Activated T-cell treated with anti-CD3 and anti-CD28 coated beads, Interleukin-2, amount 50 U/mL, for 1 hour (primary cell): ENCODE measurements around the gene S100A2.
"Not testable (repeated sequence)": the region's sequence is repeated elsewhere in the genome, so short reads cannot be mapped to it uniquely, and the experiment has no call there.

Experiments used
- DNase-seq: peaks from one replicate; pipeline ENCODE4 v3.0.0-alpha.2; 2020

Gene S100A2

GRCh38 chr1:153588033-153588432 is 22.4 kb upstream of the S100A2 start:
- not testable (repeated sequence) for DNase-seq

DNA sequence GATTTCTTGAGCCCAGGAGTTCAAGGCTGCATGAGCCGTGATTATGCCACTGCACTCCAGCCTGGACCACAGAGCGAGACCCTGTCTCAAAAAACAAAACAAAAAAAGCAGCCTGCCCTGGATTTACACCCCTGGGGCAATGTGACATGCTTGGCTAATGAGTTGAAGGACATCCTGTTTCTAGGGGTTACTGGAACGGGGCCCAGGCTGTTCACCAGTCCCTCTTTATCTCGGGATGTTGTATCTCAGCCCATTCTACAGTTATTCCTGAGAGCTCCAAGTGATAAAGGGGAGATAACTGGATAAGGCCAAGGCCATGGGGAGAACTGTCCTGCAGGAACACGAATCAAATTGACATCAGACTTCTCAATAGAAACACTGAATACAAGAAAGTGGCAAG is 21.7 kb upstream of the S100A2 start:
- DNase-seq, result no peak

DNA sequence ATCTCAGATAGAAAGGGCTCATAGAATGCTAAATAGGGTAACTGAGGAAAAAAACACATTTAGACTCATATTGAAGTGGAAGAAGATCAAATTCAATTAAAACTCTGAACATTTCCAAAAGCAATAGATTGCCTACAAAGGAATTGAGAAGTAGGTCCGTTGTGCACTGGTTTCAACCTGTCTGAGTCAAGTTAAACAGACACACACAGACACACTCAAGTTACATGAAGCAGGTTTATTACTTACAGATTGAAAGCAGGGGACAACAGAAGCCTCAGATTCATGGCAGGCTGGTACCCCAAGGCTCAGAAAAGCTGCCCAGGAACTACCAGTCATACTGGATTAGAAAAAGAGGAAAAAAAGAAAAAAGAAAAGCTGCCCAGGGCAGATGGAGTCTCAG is 20.7 kb upstream of the S100A2 start:
- no peak for DNase-seq

GRCh38 chr1:153585006-153585405 is 19.4 kb upstream of the S100A2 start:
- no peak for DNase-seq

DNA sequence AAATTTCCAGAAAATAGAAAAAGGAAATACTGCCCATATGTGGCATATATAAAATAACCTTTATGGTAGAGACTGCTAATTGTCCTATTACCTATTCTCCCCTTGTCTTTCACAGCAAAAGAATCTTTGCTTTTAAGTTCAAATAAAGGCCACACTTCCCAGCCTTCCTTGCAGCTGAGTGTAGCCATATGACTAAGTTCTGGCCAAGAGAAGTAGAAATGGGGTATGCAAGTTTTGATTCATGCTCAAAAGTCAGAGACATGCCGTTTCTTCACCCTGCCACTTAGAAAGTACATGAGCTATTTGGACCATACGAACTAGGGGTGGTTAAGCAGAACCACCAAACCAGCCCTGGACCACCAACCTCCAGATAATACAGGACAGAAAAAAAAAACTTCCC is 18.3 kb upstream of the S100A2 start:
- DNase-seq, result no peak

DNA sequence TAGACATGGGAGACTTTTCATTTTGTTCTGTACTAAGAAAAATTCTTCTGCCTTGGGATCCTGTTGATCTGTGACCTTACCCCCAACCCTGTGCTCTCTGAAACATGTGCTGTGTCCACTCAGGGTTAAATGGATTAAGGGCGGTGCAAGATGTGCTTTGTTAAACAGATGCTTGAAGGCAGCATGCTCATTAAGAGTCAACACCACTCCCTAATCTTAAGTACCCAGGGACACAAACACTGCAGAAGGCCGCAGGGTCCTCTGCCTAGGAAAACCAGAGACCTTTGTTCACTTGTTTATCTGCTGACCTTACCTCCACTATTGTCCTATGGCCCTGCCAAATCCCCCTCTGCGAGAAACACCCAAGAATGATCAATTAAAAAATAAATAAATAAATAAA is 17.9 kb upstream of the S100A2 start:
- not testable (repeated sequence) for DNase-seq

DNA sequence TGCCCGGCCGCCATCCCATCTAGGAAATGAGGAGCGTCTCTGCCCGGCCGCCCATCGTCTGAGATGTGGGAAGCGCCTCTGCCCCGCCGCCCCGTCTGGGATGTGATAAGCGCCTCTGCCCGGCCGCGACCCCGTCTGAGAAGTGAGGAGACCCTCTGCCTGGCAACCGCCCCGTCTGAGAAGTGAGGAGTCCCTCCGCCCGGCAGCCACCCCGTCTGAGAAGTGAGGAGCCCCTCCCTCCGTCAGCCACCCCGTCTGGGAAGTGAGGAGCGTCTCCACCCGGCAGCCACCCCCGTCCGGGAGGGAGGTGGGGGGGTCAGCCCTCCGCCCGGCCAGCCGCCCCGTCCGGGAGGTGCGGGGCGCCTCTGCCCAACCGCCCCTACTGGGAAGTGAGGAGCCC is 17.2 kb upstream of the S100A2 start:
- DNase-seq, result not testable (repeated sequence)

GRCh38 chr1:153578936-153579335 is 13.3 kb upstream of the S100A2 start:
- no peak for DNase-seq

DNA sequence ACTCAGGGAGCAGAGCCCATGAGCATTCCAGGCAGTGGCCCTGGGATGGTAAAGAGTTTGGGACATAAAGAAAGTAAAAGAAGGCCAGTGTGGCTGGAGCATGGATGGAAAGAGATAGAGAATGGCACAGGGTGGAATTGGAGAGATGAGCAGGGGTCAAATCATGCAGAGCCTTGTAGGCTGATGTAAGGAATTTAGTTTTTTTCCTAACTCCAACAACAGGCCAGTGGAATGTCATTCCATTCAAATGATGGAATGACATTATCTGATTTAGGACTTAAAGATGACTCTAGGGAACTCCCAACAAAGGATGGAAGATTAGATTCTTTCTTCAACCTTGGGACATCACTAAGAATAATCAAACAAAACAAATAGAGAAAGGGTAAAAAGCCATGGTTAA is 12.8 kb upstream of the S100A2 start:
- DNase-seq, result no peak

DNA sequence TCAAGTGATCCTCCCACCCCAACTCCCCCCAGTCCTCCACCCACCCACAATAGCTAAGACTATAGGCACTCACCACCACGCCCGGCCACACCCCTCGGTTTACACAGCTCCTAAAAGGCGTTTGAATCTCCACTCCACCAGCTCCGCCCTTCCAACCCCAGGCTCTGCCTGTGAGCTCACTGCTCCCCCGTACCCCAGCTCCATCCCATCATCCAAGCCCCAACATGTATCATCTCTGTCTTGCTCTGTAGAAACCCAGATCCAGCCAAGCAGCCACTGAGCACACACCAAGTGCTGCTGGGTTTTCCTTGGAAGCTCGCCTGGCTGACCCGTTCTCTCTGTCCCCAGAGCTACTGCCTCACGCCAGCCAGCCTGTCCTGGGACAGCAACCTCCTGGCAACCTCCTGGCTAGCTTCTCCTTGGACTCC is 12.0 kb upstream of the S100A2 start:
- DNase-seq, result no peak

- no peak for DNase-seq
These were observed 11.5 kb upstream of the S100A2 start for GRCh38 chr1:153577138-153577537.

GRCh38 chr1:153575497-153575896 is 9.9 kb upstream of the S100A2 start:
- DNase-seq, result not testable (repeated sequence)

GRCh38 chr1:153575081-153575491 is 9.4 kb upstream of the S100A2 start:
- DNase-seq, result not testable (repeated sequence)

DNA sequence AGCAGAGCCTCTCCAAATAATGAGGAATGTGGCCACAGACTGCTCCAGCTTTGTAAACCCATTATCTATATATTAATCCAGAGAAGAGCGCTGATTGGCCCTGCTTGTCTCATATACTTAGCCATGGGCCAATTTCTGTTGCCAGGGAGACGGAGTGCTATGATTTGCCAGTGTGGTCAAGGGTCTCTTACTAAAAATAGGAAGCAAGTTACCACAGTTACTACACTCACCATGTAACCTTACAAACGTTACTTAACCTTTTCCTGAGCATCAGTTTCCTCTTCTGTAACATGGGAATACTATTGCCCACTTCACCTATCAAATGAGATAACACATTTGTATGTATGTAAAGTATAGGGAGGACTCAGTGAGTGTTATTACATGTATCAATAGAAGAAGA is 7.7 kb upstream of the S100A2 start:
- DNase-seq, result no peak

- DNase-seq, result peak; percentile 53
These were observed 6.9 kb upstream of the S100A2 start for GRCh38 chr1:153572569-153573015.

DNA sequence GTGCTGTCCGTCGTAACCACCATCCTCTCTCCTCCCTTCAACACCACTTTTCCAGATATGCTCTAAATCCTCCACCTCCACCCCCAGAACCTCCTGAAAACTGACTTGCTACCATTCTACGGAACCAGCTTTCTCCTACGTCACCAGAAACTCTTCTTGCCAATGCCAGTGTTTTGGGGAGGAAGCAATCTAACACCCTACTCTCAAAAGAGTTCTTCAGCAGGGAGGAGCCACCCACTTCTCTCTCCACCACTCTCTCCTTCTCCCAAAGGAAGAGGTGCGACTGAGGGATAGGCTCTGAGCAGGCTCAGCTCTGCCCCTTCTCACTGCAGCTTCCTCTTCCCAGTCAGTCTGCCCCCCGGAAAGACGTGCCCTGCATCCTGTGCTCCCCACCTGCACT is 6.1 kb upstream of the S100A2 start:
- DNase-seq, result no peak

- DNase-seq, result no peak
These were observed 5.2 kb upstream of the S100A2 start for GRCh38 chr1:153570874-153571273.

DNA sequence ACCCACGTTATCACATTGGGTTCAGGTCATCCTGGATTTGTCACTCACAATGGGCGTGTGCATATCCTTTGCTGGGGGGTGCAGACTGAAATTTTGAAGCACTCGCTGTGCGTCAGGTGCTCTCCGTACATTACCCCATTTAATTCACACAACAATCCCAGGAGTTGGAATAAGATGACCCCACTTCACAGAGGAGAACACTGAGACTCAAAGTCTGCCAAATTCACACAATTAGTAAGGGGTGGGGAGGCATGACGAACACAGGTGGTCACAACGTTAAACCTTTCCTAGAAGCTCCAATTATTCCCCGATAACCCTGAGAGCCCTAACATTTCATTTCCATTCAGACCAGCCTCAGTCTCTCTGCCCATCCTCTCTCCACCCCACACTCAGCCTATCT is 3.8 kb upstream of the S100A2 start:
- no peak for DNase-seq

DNA sequence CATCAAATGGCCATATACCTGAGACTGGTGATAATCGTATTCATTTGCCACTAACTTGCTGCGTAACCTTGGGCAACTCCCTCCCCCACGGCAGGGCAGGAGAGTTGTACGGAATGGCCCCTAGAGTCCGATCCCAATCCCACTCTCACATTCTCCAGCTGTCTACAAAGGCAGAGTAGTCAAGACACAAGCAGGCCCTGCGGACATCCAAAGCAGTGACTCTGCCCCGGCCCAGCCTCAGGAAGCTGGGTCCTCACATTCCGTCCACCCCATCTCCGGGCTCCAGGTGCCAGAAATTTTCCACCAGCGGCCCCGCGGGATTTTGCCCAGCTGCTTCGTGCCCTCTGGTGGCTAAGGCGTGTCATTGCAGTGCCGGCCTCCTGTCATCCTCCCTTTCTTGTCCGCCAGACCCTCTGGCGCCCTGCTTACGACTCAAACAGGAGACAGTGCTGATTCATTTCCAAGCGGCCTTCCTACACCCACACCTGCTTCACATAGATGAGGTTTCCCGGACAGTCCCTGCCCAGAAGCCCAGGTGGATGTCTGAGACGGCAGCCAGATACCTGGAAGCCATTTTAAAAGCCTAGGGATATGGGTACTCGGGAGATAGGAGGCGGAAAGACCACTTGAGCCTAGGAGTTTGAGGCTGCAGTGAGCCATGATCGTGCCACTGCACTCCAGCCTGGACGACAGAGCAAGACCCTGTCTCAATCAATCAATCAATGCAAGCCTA is 2.9 kb upstream of the S100A2 start:
- DNase-seq, result peak; percentile 82

DNA sequence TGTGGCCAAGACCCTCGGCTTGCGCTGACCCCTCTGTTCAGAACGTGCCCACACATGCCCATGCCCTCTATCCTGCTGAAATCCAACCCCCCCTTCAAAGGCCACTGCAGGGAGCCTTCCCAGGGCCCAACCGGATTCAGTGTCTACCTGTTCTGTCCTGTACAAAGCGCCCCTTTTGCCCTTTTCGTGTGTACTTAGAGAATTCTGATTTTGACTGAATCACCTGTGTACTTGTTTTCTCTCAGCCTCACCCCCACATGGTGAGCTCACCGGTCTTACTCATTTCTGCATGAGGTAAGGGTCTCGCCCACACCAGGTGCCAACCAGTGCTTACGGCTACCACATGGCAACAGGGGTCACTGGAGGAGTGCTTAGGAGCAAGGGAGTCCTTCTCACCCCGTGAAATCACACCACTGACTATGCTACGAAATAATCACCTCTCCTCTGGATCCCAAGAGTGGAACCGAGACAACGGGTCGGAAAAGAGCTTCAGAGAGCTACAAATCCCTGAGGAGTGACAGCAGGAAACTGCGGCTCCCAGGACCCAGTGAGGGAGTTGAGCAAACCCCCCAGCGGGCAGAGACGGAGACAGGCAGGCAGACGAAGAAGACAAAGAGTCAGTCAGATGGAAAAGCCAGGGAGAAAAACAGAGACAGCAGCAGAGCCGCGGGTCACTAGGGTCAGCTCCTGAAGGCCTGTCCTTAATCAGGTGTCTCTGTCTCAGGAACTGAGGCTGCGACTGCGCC is 2.1 kb upstream of the S100A2 start:
- DNase-seq, result no peak

- DNase-seq, result peak; percentile 74
These were observed 1.0 kb upstream of the S100A2 start for GRCh38 chr1:153566414-153567371.

DNA sequence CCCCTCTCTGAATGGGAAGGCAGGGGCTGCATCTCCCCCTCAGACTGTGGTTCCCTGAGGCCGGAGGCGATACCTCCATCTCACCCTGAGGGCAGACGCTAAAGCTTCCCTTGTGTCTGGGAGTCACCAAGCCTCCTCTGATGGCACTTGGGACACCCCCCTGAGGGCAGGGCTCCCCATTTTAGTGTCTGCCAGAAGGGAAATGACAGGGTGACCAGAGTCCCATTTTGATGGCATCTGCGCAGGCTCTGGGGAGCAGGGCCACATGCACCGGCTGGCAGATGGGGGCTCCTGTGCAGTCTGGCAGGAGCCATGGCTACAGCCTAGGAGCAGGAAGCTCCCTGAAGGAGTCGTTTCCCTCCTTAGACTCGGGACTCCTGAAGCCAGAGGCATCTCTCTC is 1.7 kb downstream of the S100A2 start:
- DNase-seq, result no peak

DNA sequence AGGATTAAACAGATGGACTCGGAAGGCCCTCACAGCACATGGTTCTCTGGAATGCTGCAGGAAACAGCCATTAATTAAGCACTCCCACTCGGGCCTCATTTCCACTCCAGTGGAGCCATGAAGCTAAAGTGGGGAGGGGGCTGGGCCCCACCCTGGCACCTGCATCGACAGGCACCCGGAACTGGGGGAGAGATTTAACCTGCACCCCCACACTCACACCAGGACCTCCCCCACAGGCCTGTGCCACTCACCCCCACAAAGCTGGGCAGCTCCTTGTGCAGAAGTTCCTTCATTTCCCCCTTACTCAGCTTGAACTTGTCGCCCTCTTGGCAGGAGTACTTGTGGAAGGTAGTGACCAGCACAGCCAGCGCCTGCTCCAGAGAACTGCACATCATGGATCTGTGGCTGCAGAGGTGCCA is 2.2 kb downstream of the S100A2 start:
- no peak for DNase-seq
